HepG2 (cell line): ENCODE data around the gene GSTM1. TPM values are rescaled to one million over a fixed set of nuclear protein-coding genes. Genes with fewer than 3 reads are reported as not detected.

Experiments
- ATAC-seq: fragments of 200-7000 bp; cut with Tn5 transposase; 3 replicates; pipeline ENCODE4 v1.9.1; 2020; ENCODE audit warnings: mild to moderate bottlenecking, moderate library complexity
- BruUV-seq: library from RNA; stranded (reverse); fragments of 400-500 nt; replicated peaks from 2 replicates; lab custom pipeline; 2021; lab: Mats Ljungman, UMichigan
- CTCF ChIA-PET: fragments of 300-600 bp; formaldehyde crosslinking; extraction: SDS; loops from one replicate; lab custom pipeline; 2021; ENCODE audit warnings: low total read pairs, inconsistent platforms, low intra/inter-chr PET ratio; lab: Yijun Ruan, JAX
- POLR2A ChIA-PET: fragments of 350-600 bp; sonication (Branson Sonifier 250); formaldehyde crosslinking; loops from one replicate; lab custom pipeline; 2020; ENCODE audit warnings: antibody characterized with exemption, inconsistent platforms; lab: Yijun Ruan, JAX
- DNase-seq: peaks from one replicate; pipeline ENCODE4 v3.0.0-alpha.2; 2015; ENCODE audit warnings: low spot score
- FAIRE-seq: peaks from 3 replicates; lab custom pipeline; 2011; peaks lifted over from hg19 to GRCh38; lab: Jason Lieb, UNC
- H2AFZ ChIP-seq: one replicate; pipeline ENCODE4 v1.6.1; 2011; ENCODE audit warnings: low read length, inconsistent platforms
- H3K27ac ChIP-seq: fragments of 300-600 bp; 3 replicates; pipeline ENCODE4 v1.8.0; 2011; ENCODE audit warnings: mixed run types, mild to moderate bottlenecking, mixed read lengths, low read length, inconsistent platforms; ENCODE audit not compliant: insufficient read depth; ENCODE audit errors: extremely low read length
- H3K27me3 ChIP-seq, 2 experiments: fragments of 200-600 bp in 1 of 2; 2 replicates in 1 of 2; 3 replicates in 1 of 2; pipeline versions ENCODE4 v1.6.0 to v1.8.0; 2011; ENCODE audit warnings: low read length in 2 of 2, mild to moderate bottlenecking in 2 of 2, moderate library complexity in 2 of 2, inconsistent platforms in 1 of 2; ENCODE audit not compliant: insufficient read depth in 2 of 2, control insufficient read depth in 1 of 2
- H3K36me3 ChIP-seq, 2 experiments: fragments of 200-600 bp in 1 of 2; replicated peaks in 1 of 2; 2 replicates in 1 of 2; 3 replicates in 1 of 2; pipeline versions ENCODE4 v1.5.1 to v1.8.0; 2011; ENCODE audit warnings: low read length in 2 of 2, inconsistent platforms in 1 of 2; ENCODE audit not compliant: insufficient read depth in 2 of 2, control insufficient read depth in 1 of 2
- H3K4me1 ChIP-seq: 2 replicates; pipeline ENCODE4 v1.5.1; 2012; ENCODE audit warnings: low read length, inconsistent platforms; ENCODE audit not compliant: insufficient read depth
- H3K4me2 ChIP-seq: 2 replicates; pipeline ENCODE4 v1.6.0; 2011; ENCODE audit warnings: low read depth, low read length, inconsistent platforms
- H3K4me3 ChIP-seq, 3 experiments: fragments of 200-600 bp in 1 of 3; sonication (generic), shearing (Covaris generic) in 1 of 3; replicated peaks in 1 of 3; 2 replicates each; pipeline ENCODE4 v1.5.1; 2011 to 2016; ENCODE audit warnings: low read length in 3 of 3, inconsistent platforms in 2 of 3, low read depth in 2 of 3, mild to moderate bottlenecking in 2 of 3, control low read depth in 1 of 3, mixed read lengths in 1 of 3; ENCODE audit not compliant: insufficient read depth in 1 of 3
- H3K79me2 ChIP-seq: one replicate; pipeline ENCODE4 v1.6.1; 2011; ENCODE audit warnings: low read length, inconsistent platforms; ENCODE audit not compliant: insufficient read depth
- H3K9ac ChIP-seq: 2 replicates; pipeline ENCODE4 v1.6.0; 2011; ENCODE audit warnings: mild to moderate bottlenecking, low read depth, low read length, inconsistent platforms; ENCODE audit not compliant: insufficient read depth
- H3K9me3 ChIP-seq: 2 replicates; pipeline ENCODE4 v1.5.1; 2012; ENCODE audit warnings: mild to moderate bottlenecking, low read length
- H4K20me1 ChIP-seq: 2 replicates; pipeline ENCODE4 v1.6.0; 2011; ENCODE audit warnings: inconsistent platforms, mild to moderate bottlenecking, low read length, moderate library complexity; ENCODE audit not compliant: insufficient read depth
- CREBL2 ChIP-seq: sonication (generic); formaldehyde crosslinking; IDR thresholded peaks from 2 replicates; pipeline ENCODE4 v1.8.1; 2023; ENCODE audit warnings: missing genetic modification reagents, mild to moderate bottlenecking, borderline replicate concordance
- ELF4 ChIP-seq: sonication (generic); formaldehyde crosslinking; IDR thresholded peaks from 2 replicates; pipeline ENCODE4 v1.5.0; 2020; ENCODE audit warnings: missing genetic modification reagents, mild to moderate bottlenecking, moderate library complexity, borderline replicate concordance
- GATA4 ChIP-seq: sonication (generic); IDR thresholded peaks from 2 replicates; pipeline ENCODE4 v1.6.1; 2016; ENCODE audit warnings: antibody characterized with exemption, low read depth, borderline replicate concordance
- HNRNPL ChIP-seq: fragments of 200-400 bp; formaldehyde crosslinking; IDR thresholded peaks from 2 replicates; pipeline ENCODE4 v1.6.1; 2017; ENCODE audit warnings: mild to moderate bottlenecking, low read depth, low read length
- KLF16 ChIP-seq, 2 experiments: sonication (generic) in 1 of 2; formaldehyde crosslinking in 1 of 2; IDR thresholded peaks; 2 replicates each; pipeline versions ENCODE4 v1.6.1 to v1.8.0; 2016 to 2023; ENCODE audit warnings: missing genetic modification reagents in 2 of 2, missing compliant biosample characterization in 1 of 2
- KMT2A ChIP-seq: sonication (generic); formaldehyde crosslinking; IDR thresholded peaks from 2 replicates; pipeline ENCODE4 v1.4.0; 2020; ENCODE audit warnings: missing genetic modification reagents
- LBX2 ChIP-seq: sonication (generic); formaldehyde crosslinking; IDR thresholded peaks from 2 replicates; pipeline ENCODE4 v1.5.0; 2020; ENCODE audit warnings: missing genetic modification reagents, mild to moderate bottlenecking, borderline replicate concordance
- NR2F2 ChIP-seq: IDR thresholded peaks from 2 replicates; pipeline ENCODE4 v1.6.1; 2012; ENCODE audit warnings: low read depth, inconsistent platforms, borderline replicate concordance
- PREB ChIP-seq: sonication (generic); formaldehyde crosslinking; IDR thresholded peaks from 2 replicates; pipeline ENCODE4 v1.4.0; 2020; ENCODE audit warnings: missing genetic modification reagents
- SRSF4 ChIP-seq: fragments of 200-400 bp; formaldehyde crosslinking; IDR thresholded peaks from one replicate; pipeline ENCODE4 v1.6.1; 2018; ENCODE audit warnings: mild to moderate bottlenecking, low read depth, low read length, moderate library complexity; ENCODE audit not compliant: poor library complexity, severe bottlenecking
- STAG1 ChIP-seq: sonication (generic); formaldehyde crosslinking; IDR thresholded peaks from 2 replicates; pipeline ENCODE4 v1.4.0; 2020; ENCODE audit warnings: missing genetic modification reagents
- SUZ12 ChIP-seq: fragments of 150-350 bp; IDR thresholded peaks from 2 replicates; pipeline ENCODE4 v1.6.1; 2014; ENCODE audit warnings: low read depth, low read length
- ZGPAT ChIP-seq: IDR thresholded peaks from 2 replicates; pipeline ENCODE4 v1.6.1; 2016; ENCODE audit warnings: mild to moderate bottlenecking
- ZNF674 ChIP-seq: sonication (generic); formaldehyde crosslinking; IDR thresholded peaks from 2 replicates; pipeline ENCODE4 v1.5.0; 2020; ENCODE audit warnings: low read depth, mild to moderate bottlenecking, missing genetic modification reagents
- ZNF746 ChIP-seq: sonication (generic); formaldehyde crosslinking; IDR thresholded peaks from 2 replicates; pipeline ENCODE4 v1.8.0; 2022; ENCODE audit warnings: mild to moderate bottlenecking, missing genetic modification reagents
- ZNF749 ChIP-seq: sonication (generic); formaldehyde crosslinking; IDR thresholded peaks from 2 replicates; pipeline ENCODE4 v1.8.0; 2022; ENCODE audit warnings: mild to moderate bottlenecking, missing genetic modification reagents, moderate library complexity, borderline replicate concordance
- ZSCAN20 ChIP-seq: sonication (generic); formaldehyde crosslinking; IDR thresholded peaks from 2 replicates; pipeline ENCODE4 v1.4.0; 2020; ENCODE audit warnings: missing genetic modification reagents, mild to moderate bottlenecking, borderline replicate concordance
- ZSCAN29 ChIP-seq: sonication (generic); formaldehyde crosslinking; conservative IDR thresholded peaks from 2 replicates; pipeline ENCODE4 v1.4.0; 2020; ENCODE audit warnings: mild to moderate bottlenecking, missing genetic modification reagents
- ZSCAN9 ChIP-seq: IDR thresholded peaks from 2 replicates; pipeline ENCODE4 v1.6.1; 2016; ENCODE audit warnings: borderline replicate concordance
- WGBS: methylation state at CpG from one replicate; pipeline ENCODE4 v1.1.6; 2017; ENCODE audit warnings: low lambda C conversion rate; 5-methylcytosine and 5-hydroxymethylcytosine counted together
- in situ Hi-C: cut with HindIII; loops from 2 replicates; pipeline ENCODE4 v1.10.0; 2017; ENCODE audit warnings: low pct_unique_long_range_greater_than_20kb; ENCODE audit not compliant: extremely low pct_ligation_motif_present
- intact Hi-C: fragments of 100-400 bp; cut with micrococcal nuclease; formaldehyde crosslinking; loops from one replicate; pipeline ENCODE4 v1.10.0; 2022; ENCODE audit not compliant: unreplicated experiment
- polyA plus RNA-seq, 8 experiments: library from polyadenylated mRNA; depleted of rRNA in 3 of 8; stranded (reverse) in 7 of 8; unstranded in 1 of 8; fragments of >200 nt; fragmentation: Illumina TruSeq in 4 of 8; extraction: Trizol in 4 of 8; gene quantifications; 2 replicates each; pipeline versions ENCODE4 v1.2.1 to v1.2.3, GENCODE V29; 2011 to 2016; ENCODE audit warnings: low read depth in 4 of 8, missing spikeins in 1 of 8, mixed read lengths in 1 of 8; ENCODE audit not compliant: insufficient read depth in 1 of 8
- total RNA-seq, 5 experiments: library from RNA; depleted of rRNA; stranded (reverse); fragments of >200 nt; fragmentation: Illumina TruSeq; extraction: Trizol; gene quantifications; 2 replicates each; pipeline ENCODE4 v1.2.3, GENCODE V29; 2016; ENCODE audit warnings: low read depth in 1 of 5

The GSTM1 gene
- total and polyA plus RNA-seq, 2 of the 13 experiments (the other 11 are each of a cell fraction or from before 2014, with no cell fraction given), result 0.42 TPM; not detected in 1

GRCh38 chr1:109640285-109640865 is 47.2 kb upstream of the GSTM1 start:
- Histone ChIP-seq H4K20me1 (no peaks in the 10 kb centered on the region), H3K27ac (no peak overlapping the region), H3K4me3 (no peak overlapping the region), H3K4me1 (peaks cover 42% of the 10 kb centered on the region), H3K27me3 (0 out of 5 replicates have a peak, but pooled peaks cover 0 to 3% of the 10 kb centered on the region in 2 experiments), H3K36me3 (no peaks in the 10 kb centered on the region), H3K9ac (no peak overlapping the region), H3K4me2 (peak overlapping the region; percentile 29; the same call in 1 of the 2 replicates), H3K9me3 (no peaks in the 10 kb centered on the region), H2AFZ (no peak overlapping the region), H3K79me2 (no peaks in the 10 kb centered on the region)
- no TSS peak for BruUV-seq
- WGBS, result 51% methylated on average over 3 of the region's 5 CpGs
- ChIA-PET POLR2A (interaction anchor here (0.7 to 3.8 kb wide), 11 partner anchors 10 to 145 kb away, joined by 3 to 23 read pairs (median 4); partner anchors contain the start of genes EPS8L3, GNAI3, GSTM2 and GSTM4), CTCF (interaction anchor here (1.1 to 2.6 kb wide), 3 partner anchors 9 to 133 kb away, joined by 3 to 13 read pairs (median 7); no protein-coding TSS in a partner anchor)
- intact Hi-C loops, result loop anchor here (5.0 kb wide), 1 partner anchor 352 kb away; no protein-coding TSS in a partner anchor
- DNase-seq (peak; percentile 52), ATAC-seq (peak; percentile 68), FAIRE-seq (peak; percentile 69)
- in situ Hi-C loops, result loop anchor here (5.0 to 10.0 kb wide), 3 partner anchors 67 to 344 kb away; partner anchors contain the start of gene AHCYL1
- peak; percentile 75 for TF ChIP-seq STAG1 (CRISPR knock-in tag)
- TF ChIP-seq ZSCAN20 (CRISPR knock-in tag), result no peak
- TF ChIP-seq ZNF674 (CRISPR knock-in tag), result no peak
- no peak for TF ChIP-seq SUZ12
- no peak for TF ChIP-seq PREB
- no peak for TF ChIP-seq ELF4 (CRISPR knock-in tag)
- no peak for TF ChIP-seq ZNF746 (CRISPR knock-in tag)
- no peak for TF ChIP-seq GATA4
- TF ChIP-seq NR2F2, result no peak
- no peak for TF ChIP-seq ZNF749 (CRISPR knock-in tag)
- no peak for TF ChIP-seq CREBL2 (CRISPR knock-in tag)
- TF ChIP-seq KMT2A (CRISPR knock-in tag), result no peak
- no peak for TF ChIP-seq KLF16 (CRISPR knock-in tag; IDR thresholded peaks at IDR 0.05)
- no peak for TF ChIP-seq LBX2 (CRISPR knock-in tag)
- TF ChIP-seq HNRNPL, result peak; percentile 66; the same call in 1 of the 2 replicates
- no peak for TF ChIP-seq ZGPAT
- TF ChIP-seq SRSF4, result no peak
- TF ChIP-seq ZSCAN29 (CRISPR knock-in tag), result no peak
- no peak for TF ChIP-seq ZSCAN9 (CRISPR knock-in tag)
